Stomach (tissue), 9 donors: Measurements from ENCODE around the gene DET1. TPM values are rescaled to one million over a fixed set of nuclear protein-coding genes. Genes with fewer than 3 reads are reported as not detected.
"Not testable (repeated sequence)": the region's sequence is repeated elsewhere in the genome, so short reads cannot be mapped to it uniquely, and the experiment has no call there.

Experiments used
- DNase-seq, 2 donors: peaks; one replicate each; pipeline versions ENCODE4 v3.0.0 to v3.0.0-alpha.2; 2013 to 2019
- H3K27ac ChIP-seq, 5 donors: fragments of 200-600 bp in 4 of 5; sonication (generic) in 4 of 5; one replicate each; pipeline ENCODE4 v1.5.1; 2013 to 2019; ENCODE audit warnings: mild to moderate bottlenecking in 1 of 5, moderate library complexity in 1 of 5
- H3K27me3 ChIP-seq, 3 donors: fragments of 200-600 bp; sonication (generic); one replicate each; pipeline ENCODE4 v1.5.1; 2017 to 2019; ENCODE audit warnings: mixed run types in 1 of 3
- H3K36me3 ChIP-seq, 4 donors: fragments of 200-600 bp; sonication (generic); 1 replicate in 3 of 4; 2 replicates in 1 of 4; pipeline ENCODE4 v1.5.1; 2016 to 2019
- H3K4me1 ChIP-seq, 4 donors: fragments of 200-600 bp; sonication (generic); one replicate each; pipeline ENCODE4 v1.5.1; 2016 to 2019
- H3K4me3 ChIP-seq, 4 donors: fragments of 200-600 bp; sonication (generic) in 3 of 4; one replicate each; pipeline ENCODE4 v1.5.1; 2016 to 2019; ENCODE audit warnings: mild to moderate bottlenecking in 1 of 4
- H3K9me3 ChIP-seq, 4 donors: fragments of 200-600 bp; sonication (generic); one replicate each; pipeline ENCODE4 v1.5.1; 2016 to 2019
- EP300 ChIP-seq: sonication (generic); formaldehyde crosslinking; IDR thresholded peaks from one replicate; pipeline ENCODE4 v1.6.1; 2017; ENCODE audit warnings: antibody characterized with exemption
- POLR2A ChIP-seq, 4 donors: fragments of 450-650 bp; IDR thresholded peaks; one replicate each; pipeline ENCODE4 v1.6.1; 2016; ENCODE audit warnings: antibody characterized with exemption in 4 of 4, control low read depth in 2 of 4, mild to moderate bottlenecking in 1 of 4, moderate library complexity in 1 of 4
- POLR2AphosphoS5 ChIP-seq, 3 donors: sonication (generic); formaldehyde crosslinking; IDR thresholded peaks; one replicate each; pipeline ENCODE4 v1.6.1; 2016; ENCODE audit warnings: antibody characterized with exemption in 3 of 3
- WGBS, 5 donors: extraction: QIAGEN DNeasy Blood & Tissue Kit in 3 of 5; methylation state at CpG; one replicate each; pipeline versions ENCODE4 v1.1.5 to v1.1.7; 2013 to 2018; 5-methylcytosine and 5-hydroxymethylcytosine counted together
- intact Hi-C: fragments of 100-400 bp; cut with DNase I; formaldehyde crosslinking; loops from one replicate; pipeline ENCODE4 v1.15.1; 2023; ENCODE audit warnings: low total_unique reads
- polyA plus RNA-seq, 3 donors: library from polyadenylated mRNA; stranded (reverse); fragments of 200-250 nt; gene quantifications; one replicate each; pipeline ENCODE4 v1.2.3, GENCODE V29; 2013
- total RNA-seq, 5 donors: library from RNA; depleted of rRNA; stranded (reverse); fragments of >200 nt; gene quantifications; one replicate each; pipeline versions ENCODE4 v1.1.0 to v1.2.3, GENCODE V29; 2014 to 2016
- TF ChIP-seq, protein P1 (sequence below), 7 experiments: fragments of 450-650 bp in 4 of 7; fragments of 200-600 bp in 3 of 7; sonication (generic) in 3 of 7; IDR thresholded peaks; one replicate each; pipeline ENCODE4 v1.5.1; 2016 to 2019; ENCODE audit warnings: antibody characterized with exemption in 7 of 7, control low read depth in 2 of 7, mild to moderate bottlenecking in 1 of 7
- donor health status: healthy with polysubstance abuse.
- donor health status: Bipolar disorder and iron deficiency.
- donor health status: healthy.

DET1 gene
- total and polyA plus RNA-seq, 8 donors: 2.2 to 11.6 (median 3.1) TPM

DNA sequence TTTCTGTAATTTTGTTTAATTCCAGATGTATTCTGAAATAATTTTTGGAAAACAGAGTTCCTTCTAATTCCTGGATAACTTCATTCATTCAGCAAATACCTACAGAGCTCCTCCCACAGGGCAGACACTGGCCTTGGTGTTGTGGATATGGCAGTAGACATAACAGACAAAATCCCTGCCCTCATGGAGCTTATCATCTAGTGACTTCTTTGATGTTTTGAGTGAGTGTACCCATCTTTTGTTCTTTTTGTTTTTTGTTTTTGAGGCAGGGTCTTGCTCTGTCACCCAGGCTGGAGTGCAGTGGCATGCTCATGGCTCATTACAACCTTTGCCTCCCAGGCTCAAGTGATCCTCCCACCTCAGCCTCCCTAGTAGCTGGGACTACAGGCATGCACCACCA is 21.1 kb downstream of the DET1 start:
- Histone ChIP-seq H3K4me1 (no peaks in the 10 kb centered on the region), H3K4me3 (no peak overlapping the region), H3K27ac (no peak overlapping the region), H3K27me3 (no peaks in the 10 kb centered on the region), H3K36me3 (peaks cover 3 to 64% (median 55%) of the 10 kb centered on the region in 4 donors), H3K9me3 (no peaks in the 10 kb centered on the region)
- no peak for DNase-seq
- no peak for TF ChIP-seq POLR2AphosphoS5 (IDR thresholded peaks at IDR 0.05)
- TF ChIP-seq EP300: no peak
- TF ChIP-seq, protein P1, sequence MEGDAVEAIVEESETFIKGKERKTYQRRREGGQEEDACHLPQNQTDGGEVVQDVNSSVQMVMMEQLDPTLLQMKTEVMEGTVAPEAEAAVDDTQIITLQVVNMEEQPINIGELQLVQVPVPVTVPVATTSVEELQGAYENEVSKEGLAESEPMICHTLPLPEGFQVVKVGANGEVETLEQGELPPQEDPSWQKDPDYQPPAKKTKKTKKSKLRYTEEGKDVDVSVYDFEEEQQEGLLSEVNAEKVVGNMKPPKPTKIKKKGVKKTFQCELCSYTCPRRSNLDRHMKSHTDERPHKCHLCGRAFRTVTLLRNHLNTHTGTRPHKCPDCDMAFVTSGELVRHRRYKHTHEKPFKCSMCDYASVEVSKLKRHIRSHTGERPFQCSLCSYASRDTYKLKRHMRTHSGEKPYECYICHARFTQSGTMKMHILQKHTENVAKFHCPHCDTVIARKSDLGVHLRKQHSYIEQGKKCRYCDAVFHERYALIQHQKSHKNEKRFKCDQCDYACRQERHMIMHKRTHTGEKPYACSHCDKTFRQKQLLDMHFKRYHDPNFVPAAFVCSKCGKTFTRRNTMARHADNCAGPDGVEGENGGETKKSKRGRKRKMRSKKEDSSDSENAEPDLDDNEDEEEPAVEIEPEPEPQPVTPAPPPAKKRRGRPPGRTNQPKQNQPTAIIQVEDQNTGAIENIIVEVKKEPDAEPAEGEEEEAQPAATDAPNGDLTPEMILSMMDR (IDR thresholded peaks at IDR 0.05): no peak
- no peak for TF ChIP-seq POLR2A (IDR thresholded peaks at IDR 0.05)
- intact Hi-C loops: no loop called here

DNA sequence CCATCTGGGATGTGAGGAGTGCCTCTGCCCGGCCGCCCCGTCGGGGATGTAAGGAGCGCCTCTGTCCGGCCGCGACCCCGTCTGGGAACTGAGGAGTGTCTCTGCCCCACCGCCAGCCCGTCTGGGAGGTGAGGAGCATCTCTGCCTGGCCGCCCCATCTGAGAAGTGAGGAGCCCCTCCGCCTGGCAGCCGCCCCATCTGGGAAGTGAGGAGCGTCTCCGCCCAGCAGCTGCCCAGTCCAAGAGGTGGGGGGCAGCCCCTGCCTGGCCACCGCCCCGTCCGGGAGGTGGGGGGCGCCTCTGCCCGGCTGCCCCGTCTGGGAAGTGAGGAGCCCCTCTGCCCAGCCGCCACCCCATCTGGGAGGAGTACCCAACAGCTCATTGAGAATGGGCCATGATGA is 22.4 kb downstream of the DET1 start:
- H3K4me3 ChIP-seq, H3K9me3 ChIP-seq, intact Hi-C loops, DNase-seq, H3K4me1 ChIP-seq, H3K27ac ChIP-seq, H3K27me3 ChIP-seq: not testable (repeated sequence)
- WGBS, 5 donors: 91 to 97% (median 93%) methylated on average over 4 to 23 of the region's 23 CpGs
- H3K36me3 ChIP-seq: peaks cover 0 to 51% (median 45%) of the 10 kb centered on the region in 4 donors

DNA sequence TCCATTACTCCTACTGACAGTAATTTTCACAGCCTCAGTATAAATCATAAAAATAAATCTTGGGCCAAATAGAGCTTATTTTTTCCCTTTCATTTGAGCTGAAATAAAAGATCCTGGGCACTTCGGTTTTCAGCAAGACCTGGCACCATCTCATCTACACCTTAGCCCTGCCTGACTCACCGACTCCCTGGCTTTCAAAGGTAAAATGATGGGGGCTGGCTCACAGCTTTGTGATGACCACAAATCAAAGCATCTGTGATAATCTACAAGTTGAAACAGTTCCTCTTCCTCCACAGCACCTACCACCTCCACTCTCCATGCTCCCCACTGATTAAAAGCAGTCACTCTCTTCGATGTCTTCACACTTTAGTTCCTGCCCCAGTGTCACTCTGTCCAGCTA is 27.6 kb downstream of the DET1 start:
- peaks cover 0 to 40% (median 30%) of the 10 kb centered on the region in 4 donors for H3K36me3 ChIP-seq
- no peaks in the 10 kb centered on the region for H3K27me3 ChIP-seq
- DNase-seq: no peak
- WGBS, 5 donors: 83 to 96% (median 92%) methylated on average over 3 of the region's 3 CpGs
- TF ChIP-seq EP300 (no peak), POLR2AphosphoS5 (IDR thresholded peaks at IDR 0.05) (no peak), POLR2A (IDR thresholded peaks at IDR 0.05) (no peak)
- TF ChIP-seq, protein P1 (IDR thresholded peaks at IDR 0.05): no peak
- intact Hi-C loops: no loop called here
- H3K4me1 ChIP-seq: no peaks in the 10 kb centered on the region
- H3K27ac ChIP-seq: no peak overlapping the region
- no peak overlapping the region for H3K4me3 ChIP-seq
- H3K9me3 ChIP-seq: no peaks in the 10 kb centered on the region

DNA sequence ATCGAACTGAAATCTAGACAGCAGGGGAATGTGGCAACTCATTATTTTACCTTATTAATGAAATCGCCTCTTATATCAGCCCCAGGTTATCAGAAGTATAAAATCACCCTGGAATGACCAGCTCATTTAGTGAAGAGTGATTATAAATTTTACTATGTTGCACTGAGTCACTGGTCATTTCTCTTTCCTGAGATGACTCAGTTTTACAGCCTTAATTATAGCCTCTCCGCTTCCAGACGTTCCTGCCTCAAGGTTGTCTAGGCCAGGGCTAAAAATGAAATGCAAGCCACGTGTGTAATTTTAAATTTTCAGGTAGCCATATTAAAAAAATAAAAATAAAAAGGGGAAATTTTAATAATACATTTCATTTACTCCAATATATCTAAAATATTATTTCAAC is 33.3 kb downstream of the DET1 start:
- intact Hi-C loops: no loop called here
- Histone ChIP-seq H3K9me3 (no peaks in the 10 kb centered on the region), H3K36me3 (peaks cover 11 to 81% (median 74%) of the 10 kb centered on the region in 4 donors), H3K4me3 (no peak overlapping the region), H3K27me3 (no peaks in the 10 kb centered on the region), H3K4me1 (no peaks in the 10 kb centered on the region), H3K27ac (no peak overlapping the region)
- TF ChIP-seq POLR2A (IDR thresholded peaks at IDR 0.05) (no peak), EP300 (no peak), POLR2AphosphoS5 (IDR thresholded peaks at IDR 0.05) (no peak)
- TF ChIP-seq, protein P1 (IDR thresholded peaks at IDR 0.05): no peak
- WGBS, 5 donors: 83 to 95% (median 88%) methylated on average over 5 of the region's 5 CpGs
- DNase-seq: no peak

DNA sequence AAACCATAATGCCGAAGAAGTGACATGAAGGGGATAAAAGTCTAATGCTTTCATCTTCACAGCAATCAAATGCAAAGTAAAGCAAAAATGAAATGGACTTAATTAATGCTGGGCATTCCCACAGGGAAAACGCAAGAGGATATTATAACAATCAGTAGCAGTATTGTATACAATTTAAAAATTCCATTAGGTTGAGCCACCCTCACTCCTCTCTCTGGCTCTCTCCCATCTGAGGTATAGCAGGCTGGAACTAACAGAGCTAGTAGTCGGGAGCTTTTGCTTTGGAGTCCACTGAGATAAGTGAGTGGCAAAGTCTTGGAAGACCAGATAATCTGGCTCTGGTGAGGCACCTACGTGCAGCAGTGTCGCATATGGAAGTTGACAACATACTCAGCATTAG is 33.9 kb downstream of the DET1 start:
- H3K4me1 ChIP-seq: no peaks in the 10 kb centered on the region
- H3K4me3 ChIP-seq: no peak overlapping the region
- H3K27ac ChIP-seq: no peak overlapping the region
- no peak for DNase-seq
- no peaks in the 10 kb centered on the region for H3K9me3 ChIP-seq
- H3K36me3 ChIP-seq: peaks cover 14 to 87% (median 80%) of the 10 kb centered on the region in 4 donors
- TF ChIP-seq, protein P1 (IDR thresholded peaks at IDR 0.05): no peak
- TF ChIP-seq POLR2A (IDR thresholded peaks at IDR 0.05) (no peak), EP300 (no peak), POLR2AphosphoS5 (IDR thresholded peaks at IDR 0.05) (no peak)
- no peaks in the 10 kb centered on the region for H3K27me3 ChIP-seq
- WGBS, 5 donors: 86 to 96% (median 92%) methylated on average over 5 of the region's 5 CpGs
- intact Hi-C loops: no loop called here
